Measurements from ENCODE around the gene TTC33. TPM values are rescaled to one million over a fixed set of nuclear protein-coding genes. Genes with fewer than 3 reads are reported as not detected.

Gene TTC33
- total RNA-seq, 1 donor from 2014 or later, result 7.6 TPM

DNA sequence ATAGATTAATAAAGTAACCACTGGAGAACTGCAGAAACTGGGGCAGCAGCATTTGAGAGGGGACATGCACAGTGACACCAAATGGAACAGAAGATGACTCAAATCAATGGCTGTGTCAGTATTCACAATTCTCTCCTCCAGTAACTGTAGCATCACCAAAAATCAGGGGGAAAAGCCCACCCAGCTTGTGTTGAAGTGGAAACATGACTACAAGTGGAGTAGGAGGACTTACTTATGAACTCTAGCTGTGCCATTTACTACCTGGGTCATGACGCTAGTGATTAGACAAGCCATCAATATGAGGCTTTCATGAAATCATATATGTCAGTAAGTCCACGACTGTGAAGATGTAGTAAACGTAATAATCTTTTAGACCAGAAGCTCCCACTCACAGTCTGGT is 275.8 kb downstream of the TTC33 start:
- no peak for DNase-seq (ENCODE audit: low read depth)
- no peak overlapping the region for H3K4me3 ChIP-seq (ENCODE audit: low read depth, low read length)
- TF ChIP-seq CTCF (conservative IDR thresholded peaks at IDR 0.05; ENCODE audit: low read depth, low read length), result no peak

- DNase-seq (ENCODE audit: low read depth), result no peak
- H3K4me3 ChIP-seq (ENCODE audit: low read depth, low read length), result no peak overlapping the region
- no peak for TF ChIP-seq CTCF (conservative IDR thresholded peaks at IDR 0.05; ENCODE audit: low read depth, low read length)
Measured at GRCh38 chr5:40478766-40479165, 277.0 kb downstream of the TTC33 start.

DNA sequence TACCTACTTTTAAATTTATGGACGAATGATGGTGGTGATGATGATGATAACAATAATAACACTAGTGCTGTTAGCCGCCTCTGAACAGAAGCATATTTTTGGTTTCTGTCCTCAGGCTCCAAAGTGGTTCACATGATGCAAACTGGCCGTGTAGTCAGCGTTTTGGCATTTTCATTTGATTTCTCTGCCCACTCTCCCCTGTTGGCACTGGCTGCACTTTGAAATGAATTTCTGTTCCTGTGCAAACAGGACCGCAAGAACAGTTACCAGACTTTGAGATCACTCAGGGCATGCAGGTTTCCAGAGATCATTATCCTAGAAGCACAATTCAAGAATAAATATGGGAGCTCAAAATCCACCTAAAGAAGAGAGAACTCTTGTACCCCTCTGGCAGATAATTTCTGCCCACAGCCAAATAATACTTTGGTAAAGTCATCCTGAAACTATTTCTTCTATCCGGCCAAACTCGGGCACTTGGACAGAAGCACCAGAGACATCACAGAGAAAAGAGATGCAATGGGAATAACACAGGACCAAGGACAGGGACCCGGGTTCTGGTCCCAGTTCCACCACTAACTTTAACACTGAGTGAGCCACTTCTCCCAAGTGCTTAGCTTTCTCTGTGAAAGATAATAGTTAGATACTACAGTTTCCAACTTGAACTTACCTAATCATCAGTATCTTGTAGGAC is 277.8 kb downstream of the TTC33 start:
- DNase-seq (ENCODE audit: low read depth), result no peak
- TF ChIP-seq CTCF (conservative IDR thresholded peaks at IDR 0.05; ENCODE audit: low read depth, low read length), result no peak

DNA sequence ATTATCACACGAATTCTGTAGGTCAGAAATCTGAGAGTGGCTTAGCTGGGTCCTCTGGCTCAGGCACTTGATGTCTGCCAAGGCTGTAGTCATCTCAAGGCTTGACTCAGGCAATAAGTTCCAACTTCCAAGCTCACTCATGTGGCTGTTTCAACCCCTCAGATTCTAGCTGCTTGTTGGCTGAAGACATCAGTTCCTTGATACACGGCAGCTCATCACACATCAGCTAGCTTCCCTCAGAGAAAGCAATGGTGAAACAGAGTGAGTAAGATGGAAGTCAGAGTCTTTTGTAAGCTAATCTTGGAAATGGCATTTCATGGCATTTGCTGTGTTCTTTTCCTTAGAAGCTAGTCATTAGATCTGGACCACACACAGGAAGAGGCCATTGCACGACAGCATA is 280.2 kb downstream of the TTC33 start:
- no peak overlapping the region for H3K4me3 ChIP-seq (ENCODE audit: low read depth, low read length)
- TF ChIP-seq CTCF (conservative IDR thresholded peaks at IDR 0.05; ENCODE audit: low read depth, low read length), result no peak

More for the DNA sequence above, 277.8 kb downstream of the TTC33 start:
- no peak overlapping the region for H3K4me3 ChIP-seq (ENCODE audit: low read depth, low read length)

GRCh38 chr5:40474250-40474649 is 281.5 kb downstream of the TTC33 start:
- TF ChIP-seq CTCF (conservative IDR thresholded peaks at IDR 0.05; ENCODE audit: low read depth, low read length), result no peak
- no peak for DNase-seq (ENCODE audit: low read depth)
- no peak overlapping the region for H3K4me3 ChIP-seq (ENCODE audit: low read depth, low read length)

More for the DNA sequence above, 280.2 kb downstream of the TTC33 start:
- no peak for DNase-seq (ENCODE audit: low read depth)

DNA sequence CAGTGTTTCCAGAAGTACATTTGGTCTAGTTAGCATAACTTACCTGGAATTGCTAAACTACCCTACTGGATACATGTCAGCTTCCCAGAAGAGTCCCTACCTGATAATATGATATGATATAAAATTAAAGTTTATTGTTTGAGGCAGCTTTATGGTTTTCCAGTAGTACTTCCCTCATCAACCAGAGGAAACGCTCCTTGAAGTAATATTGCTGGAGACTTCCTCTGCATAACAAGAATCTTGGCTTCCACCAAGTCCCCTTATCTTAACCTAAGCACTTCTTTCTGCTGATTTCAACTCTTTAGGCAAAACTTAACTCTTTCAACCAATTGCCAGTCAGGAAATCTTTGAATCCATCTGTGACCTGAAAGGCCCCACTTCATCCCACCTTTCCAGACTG is 290.3 kb downstream of the TTC33 start:
- no peak for TF ChIP-seq CTCF (conservative IDR thresholded peaks at IDR 0.05; ENCODE audit: low read depth, low read length)
- DNase-seq (ENCODE audit: low read depth), result no peak
- no peak overlapping the region for H3K4me3 ChIP-seq (ENCODE audit: low read depth, low read length)

- TF ChIP-seq CTCF (conservative IDR thresholded peaks at IDR 0.05; ENCODE audit: low read depth, low read length), result no peak
- no peak overlapping the region for H3K4me3 ChIP-seq (ENCODE audit: low read depth, low read length)
Measured at GRCh38 chr5:40464511-40464910, 291.2 kb downstream of the TTC33 start.

More at GRCh38 chr5:40464511-40464910, 291.2 kb downstream of the TTC33 start:
- DNase-seq (ENCODE audit: low read depth), result no peak
